MCF 10A (cell line): ENCODE results near the gene SNRPD3. TPM values are rescaled to one million over a fixed set of nuclear protein-coding genes. Genes with fewer than 3 reads are reported as not detected.
"Not testable (repeated sequence)": the region's sequence is repeated elsewhere in the genome, so short reads cannot be mapped to it uniquely, and the experiment has no call there.

Experiments used
- BruUV-seq: library from RNA; stranded (reverse); fragments of 400-500 nt; replicated peaks from 2 replicates; lab custom pipeline; 2021; lab: Mats Ljungman, UMichigan
- CTCF ChIA-PET: fragments of 300-600 bp; sonication (Branson Sonifier 250); formaldehyde crosslinking; extraction: SDS; loops from one replicate; lab custom pipeline; 2021; ENCODE audit warnings: antibody characterized with exemption, inconsistent platforms; lab: Yijun Ruan, JAX
- POLR2A ChIA-PET: fragments of 300-600, 350-650 bp; sonication (Branson Sonifier 250); formaldehyde crosslinking; extraction: SDS; loops from one replicate; lab custom pipeline; 2020; ENCODE audit warnings: antibody characterized with exemption, inconsistent platforms; lab: Yijun Ruan, JAX
- DNase-seq: peaks from one replicate; pipeline ENCODE4 v3.0.0-alpha.2; 2018; ENCODE audit not compliant: unreplicated experiment
- H3K27ac Mint-ChIP-seq: one replicate; pipeline ENCODE4 v1.8.0; 2022; ENCODE audit warnings: mild to moderate bottlenecking, low read depth, mixed read lengths; ENCODE audit not compliant: unreplicated experiment
- H3K27me3 Mint-ChIP-seq: one replicate; pipeline ENCODE4 v1.8.0; 2022; ENCODE audit warnings: mixed read lengths; ENCODE audit not compliant: insufficient read depth, unreplicated experiment
- H3K36me3 Mint-ChIP-seq: one replicate; pipeline ENCODE4 v1.8.0; 2022; ENCODE audit warnings: mild to moderate bottlenecking, moderate library complexity, mixed read lengths; ENCODE audit not compliant: insufficient read depth, unreplicated experiment
- H3K4me1 Mint-ChIP-seq: one replicate; pipeline ENCODE4 v1.8.0; 2022; ENCODE audit warnings: mixed read lengths; ENCODE audit not compliant: insufficient read depth, unreplicated experiment
- H3K4me3 Mint-ChIP-seq: one replicate; pipeline ENCODE4 v1.8.0; 2022; ENCODE audit warnings: mild to moderate bottlenecking, moderate library complexity, mixed read lengths; ENCODE audit not compliant: unreplicated experiment
- H3K9me3 Mint-ChIP-seq: one replicate; pipeline ENCODE4 v1.8.0; 2022; ENCODE audit warnings: mixed read lengths; ENCODE audit not compliant: unreplicated experiment
- intact Hi-C: fragments of 100-400 bp; cut with micrococcal nuclease; formaldehyde crosslinking; loops from 2 replicates; pipeline ENCODE4 v1.14.1; 2022
- total RNA-seq: library from RNA; stranded (reverse); gene quantifications from 2 replicates; pipeline ENCODE4 v1.2.3, GENCODE V29; 2022

Gene SNRPD3
- total RNA-seq, 1 experiment from 2014 or later, result 94.6 TPM

DNA sequence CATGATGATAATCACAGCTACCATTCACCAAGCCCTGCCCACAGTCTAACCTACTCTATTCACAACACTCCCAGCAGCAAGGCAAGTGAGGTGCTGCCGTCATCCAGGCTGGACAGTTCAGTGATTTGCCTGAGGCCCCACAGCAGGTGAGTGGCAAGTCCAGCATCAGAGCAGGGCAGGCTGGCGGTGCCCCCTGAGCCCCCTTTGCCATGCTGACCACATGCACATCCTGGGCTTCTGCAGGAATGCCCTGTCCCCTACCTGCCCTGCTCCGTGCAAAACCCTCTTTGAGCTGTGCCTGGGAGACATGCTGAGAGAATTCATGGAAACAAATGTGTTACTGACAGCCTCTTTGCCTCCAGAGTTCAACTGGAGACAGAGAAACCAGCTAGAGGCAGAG is 54.1 kb downstream of the SNRPD3 start:
- H3K27ac Mint-ChIP-seq, intact Hi-C loops: not testable (repeated sequence)

DNA sequence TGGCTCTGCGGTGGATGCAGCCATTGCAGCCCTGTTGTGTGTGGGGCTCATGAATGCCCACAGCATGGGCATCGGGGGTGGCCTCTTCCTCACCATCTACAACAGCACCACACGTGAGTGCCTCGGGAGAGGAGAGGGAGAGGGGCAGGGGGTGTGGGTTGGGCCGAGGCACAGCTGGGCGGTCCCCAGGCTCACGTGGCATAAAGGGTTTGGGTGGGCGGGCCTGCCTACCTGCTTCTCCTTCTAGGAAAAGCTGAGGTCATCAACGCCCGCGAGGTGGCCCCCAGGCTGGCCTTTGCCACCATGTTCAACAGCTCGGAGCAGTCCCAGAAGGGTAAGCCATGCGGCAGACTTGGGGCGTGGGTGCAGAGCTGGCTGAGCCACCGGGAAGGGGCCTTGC is 59.0 kb downstream of the SNRPD3 start:
- intact Hi-C loops, result not testable (repeated sequence)

More for the DNA sequence above, 54.1 kb downstream of the SNRPD3 start:
- POLR2A ChIA-PET, H3K4me3 Mint-ChIP-seq, BruUV-seq, H3K9me3 Mint-ChIP-seq, CTCF ChIA-PET, H3K4me1 Mint-ChIP-seq, H3K36me3 Mint-ChIP-seq, DNase-seq, H3K27me3 Mint-ChIP-seq: not testable (repeated sequence)

DNA sequence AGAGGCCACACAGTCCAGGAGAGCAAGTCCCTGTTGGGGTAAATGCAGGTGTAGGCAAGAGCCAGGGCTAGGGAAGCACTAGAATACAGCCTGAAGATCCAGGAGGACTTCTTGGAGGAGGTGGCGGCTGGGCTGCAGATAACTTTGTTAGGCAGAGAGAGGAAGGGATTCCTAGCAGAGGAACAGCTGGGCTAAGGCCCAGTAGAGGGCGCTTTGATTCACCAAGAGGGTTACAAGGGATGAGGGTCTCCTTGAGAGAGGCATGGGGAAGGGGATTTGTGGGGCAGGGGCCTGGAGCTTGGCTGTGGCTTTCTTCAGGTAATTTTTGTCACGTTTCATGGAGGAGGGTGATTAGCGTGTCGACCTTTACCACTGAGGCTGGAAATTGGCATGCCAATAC is 65.4 kb downstream of the SNRPD3 start:
- H3K4me1 Mint-ChIP-seq, BruUV-seq, POLR2A ChIA-PET, CTCF ChIA-PET, intact Hi-C loops, H3K9me3 Mint-ChIP-seq, H3K4me3 Mint-ChIP-seq, H3K27ac Mint-ChIP-seq, DNase-seq, H3K36me3 Mint-ChIP-seq: not testable (repeated sequence)
- peaks cover 12% of the 10 kb centered on the region for H3K27me3 Mint-ChIP-seq

More for the DNA sequence above, 59.0 kb downstream of the SNRPD3 start:
- H3K4me1 Mint-ChIP-seq, H3K4me3 Mint-ChIP-seq, BruUV-seq, CTCF ChIA-PET, DNase-seq, H3K27ac Mint-ChIP-seq, H3K9me3 Mint-ChIP-seq, POLR2A ChIA-PET, H3K36me3 Mint-ChIP-seq: not testable (repeated sequence)
- H3K27me3 Mint-ChIP-seq, result peaks cover 12% of the 10 kb centered on the region

DNA sequence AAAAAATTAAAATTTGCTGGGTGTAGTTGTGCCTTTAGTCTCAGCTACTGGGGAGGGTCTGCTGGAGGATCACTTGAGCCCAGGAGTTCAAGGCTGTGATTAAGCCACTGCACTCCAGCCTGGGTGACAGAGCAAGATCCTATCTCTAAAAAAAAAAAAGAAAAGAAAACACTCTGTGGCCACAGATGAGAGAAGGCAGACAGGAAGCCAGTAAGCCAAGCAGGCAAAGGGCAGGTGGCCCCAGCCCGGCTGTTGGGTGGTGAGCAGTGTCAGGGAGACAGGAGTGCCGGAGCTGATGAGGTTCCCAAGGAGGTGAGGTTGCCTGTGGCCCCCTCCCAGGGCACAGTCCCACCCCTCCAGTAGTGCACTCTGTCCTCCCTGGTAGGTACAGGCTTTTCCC is 66.8 kb downstream of the SNRPD3 start:
- H3K4me3 Mint-ChIP-seq, POLR2A ChIA-PET, H3K9me3 Mint-ChIP-seq, H3K36me3 Mint-ChIP-seq, H3K4me1 Mint-ChIP-seq, intact Hi-C loops, CTCF ChIA-PET, H3K27me3 Mint-ChIP-seq, BruUV-seq, DNase-seq, H3K27ac Mint-ChIP-seq: not testable (repeated sequence)

Other genes with a start within 250 kb of the SNRPD3 start
- gene ADORA2A, start 128.4 kb upstream of the SNRPD3 start, total RNA-seq, result 0.96 and 1.4 TPM in 2 replicates
- gene UPB1, start 60.7 kb upstream of the SNRPD3 start, total RNA-seq, result not detected in 2 replicates
- 47.0 and 48.4 TPM in 2 replicates for gene GUCD1, start 861 bp upstream of the SNRPD3 start, total RNA-seq
- gene LRRC75B, start 37.1 kb downstream of the SNRPD3 start, total RNA-seq, result 2.6 and 3.2 TPM in 2 replicates
- gene GGT1, start 47.2 kb downstream of the SNRPD3 start, total RNA-seq, result 0.63 and 0.76 TPM in 2 replicates
- not detected in 2 replicates for gene PIWIL3, start 218.7 kb downstream of the SNRPD3 start, total RNA-seq